Uterus (tissue), 2 donors: Measurements from ENCODE around the gene NXT1.

Source experiments
- CTCF ChIP-seq, 4 experiments: fragments of 200-600 bp in 2 of 4; fragments of 450-650 bp in 2 of 4; sonication (generic) in 2 of 4; IDR thresholded peaks; one replicate each; pipeline ENCODE4 v1.5.1; 2016 to 2019; ENCODE audit warnings: antibody characterized with exemption in 4 of 4, mild to moderate bottlenecking in 2 of 4, moderate library complexity in 1 of 4
- POLR2A ChIP-seq, 2 donors: fragments of 450-650 bp; IDR thresholded peaks; one replicate each; pipeline ENCODE4 v1.6.1; 2016; ENCODE audit warnings: antibody characterized with exemption in 2 of 2, mild to moderate bottlenecking in 1 of 2, moderate library complexity in 1 of 2

GRCh38 chr20:23370873-23371272 lies 20.3 kb downstream of the NXT1 start:
- TF ChIP-seq CTCF (IDR thresholded peaks at IDR 0.05) (no peak), POLR2A (IDR thresholded peaks at IDR 0.05) (no peak)
